Rectal smooth muscle tissue (tissue), 1 donor: ENCODE results near the gene GNAT1.

ENCODE experiments used
- H3K27ac ChIP-seq: one replicate; pipeline ENCODE4 v1.7.0; 2013; ENCODE audit warnings: low read depth, low read length, inconsistent platforms
- H3K27me3 ChIP-seq: one replicate; pipeline ENCODE4 v1.7.0; 2013; ENCODE audit warnings: low read length; ENCODE audit not compliant: control insufficient read depth, insufficient read depth
- H3K36me3 ChIP-seq: one replicate; pipeline ENCODE4 v1.7.0; 2013; ENCODE audit warnings: low read length; ENCODE audit not compliant: control insufficient read depth, insufficient read depth
- H3K4me1 ChIP-seq: one replicate; pipeline ENCODE4 v1.7.0; 2013; ENCODE audit warnings: low read length; ENCODE audit not compliant: control insufficient read depth, insufficient read depth
- H3K4me3 ChIP-seq: one replicate; pipeline ENCODE4 v1.7.0; 2013; ENCODE audit warnings: low read length
- H3K9ac ChIP-seq: one replicate; pipeline ENCODE4 v1.7.0; 2013; ENCODE audit warnings: low read length

The GNAT1 gene

GRCh38 chr3:50245251-50245745 lies 53.9 kb downstream of the GNAT1 start:
- peak overlapping the region; percentile 53 for H3K4me3 ChIP-seq
- H3K27ac ChIP-seq = peak overlapping the region; percentile 53
- no peaks in the 10 kb centered on the region for H3K27me3 ChIP-seq
- H3K4me1 ChIP-seq = peaks cover 17% of the 10 kb centered on the region
- H3K9ac ChIP-seq = no peak overlapping the region
- peaks cover 2% of the 10 kb centered on the region for H3K36me3 ChIP-seq

DNA sequence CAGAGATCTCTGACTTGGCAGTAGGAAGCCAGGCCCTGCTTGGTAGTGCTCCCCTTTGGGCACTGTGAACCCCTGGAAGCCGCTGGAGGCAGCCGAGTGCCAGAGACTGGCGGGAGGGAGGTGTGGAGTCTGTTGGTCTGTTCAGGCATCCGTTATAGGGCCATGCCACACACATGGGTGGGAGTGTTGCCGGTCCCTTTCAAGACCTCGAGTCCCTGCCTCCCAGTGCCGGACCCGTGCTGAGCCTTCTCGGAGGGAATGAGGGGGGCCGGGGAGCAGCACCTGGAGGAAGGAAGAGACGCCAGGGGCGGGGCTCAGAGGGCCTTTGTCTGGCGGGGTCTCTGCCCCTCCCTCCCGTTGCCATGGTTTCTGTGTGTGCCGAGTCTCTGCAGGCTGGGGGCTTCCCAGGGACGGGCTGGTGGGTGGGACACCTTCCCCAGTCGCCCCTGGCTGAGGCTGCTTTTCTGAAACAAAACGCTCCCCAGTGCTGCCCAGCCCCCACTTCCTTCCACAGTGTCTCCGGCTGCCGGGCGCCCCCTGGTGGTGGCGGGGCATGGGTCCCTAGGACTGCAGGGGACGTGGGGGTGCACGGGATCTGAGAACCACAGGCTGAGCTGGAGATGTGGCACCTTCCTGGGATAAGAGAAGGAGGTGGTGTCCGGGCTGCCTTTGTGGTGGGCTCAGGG lies 54.6 kb downstream of the GNAT1 start:
- peaks cover 17% of the 10 kb centered on the region for H3K4me1 ChIP-seq
- H3K4me3 ChIP-seq = peak overlapping the region; percentile 53
- peak overlapping the region; percentile 53 for H3K27ac ChIP-seq
- no peaks in the 10 kb centered on the region for H3K27me3 ChIP-seq
- peaks cover 2% of the 10 kb centered on the region for H3K36me3 ChIP-seq
- H3K9ac ChIP-seq = peak overlapping the region; percentile 56

DNA sequence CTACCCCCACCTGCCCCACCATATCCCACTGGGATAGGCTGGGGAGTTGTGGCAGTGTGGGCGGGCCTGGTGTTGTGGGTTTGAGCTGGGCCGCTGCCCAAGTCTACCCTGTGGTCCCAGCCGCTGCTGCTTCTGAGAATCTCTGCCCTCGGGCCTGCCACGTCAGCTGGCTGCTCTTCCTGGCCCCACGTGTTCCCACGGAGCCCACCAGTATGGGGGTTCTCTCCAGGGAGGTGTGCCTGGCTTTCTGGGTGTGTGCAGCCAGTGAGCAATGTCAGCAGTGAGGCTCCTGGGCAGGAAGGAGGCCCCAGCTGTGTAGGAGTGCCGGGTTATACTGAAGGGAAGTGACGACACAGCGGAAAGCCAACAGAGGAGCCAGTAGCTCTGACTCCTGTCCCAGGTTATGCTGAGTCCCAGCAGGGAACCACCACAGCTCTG lies 55.1 kb downstream of the GNAT1 start:
- Histone ChIP-seq H3K9ac (peak overlapping the region; percentile 3), H3K27ac (peak overlapping the region; percentile 53), H3K4me3 (peak overlapping the region; percentile 53), H3K36me3 (peaks cover 5% of the 10 kb centered on the region), H3K27me3 (no peaks in the 10 kb centered on the region), H3K4me1 (peaks cover 13% of the 10 kb centered on the region)
